HG03097 (cell line): ENCODE results near the gene KDM4E.
"Not testable (repeated sequence)": the region's sequence is repeated elsewhere in the genome, so short reads cannot be mapped to it uniquely, and the experiment has no call there.

Experiments
- ATAC-seq: cut with Tn5 transposase; IDR thresholded peaks from one replicate; pipeline ENCODE4 v1.9.1; 2021; ENCODE audit not compliant: unreplicated experiment, low FRiP score

The KDM4E gene

GRCh38 chr11:95024958-95025357 lies at the start of gene KDM4E:
Gene KDM4E, plus strand, starts transcription at chr11:95025258. Its CDS starts 300 bp downstream, at chr11:95025558.
- ATAC-seq, result no peak

- ATAC-seq, result no peak
These were observed 49.5 kb upstream of the KDM4E start for GRCh38 chr11:94975599-94975998.

- ATAC-seq, result no peak
These were observed 37.7 kb upstream of the KDM4E start for GRCh38 chr11:94987378-94987777.

- ATAC-seq, result no peak
These were observed 36.3 kb upstream of the KDM4E start for GRCh38 chr11:94988748-94989147.

GRCh38 chr11:94993400-94993943 lies 31.6 kb upstream of the KDM4E start:
- no peak for ATAC-seq

GRCh38 chr11:94997437-94997836 lies 27.6 kb upstream of the KDM4E start:
- ATAC-seq, result no peak

GRCh38 chr11:94998285-94998684 lies 26.8 kb upstream of the KDM4E start:
- no peak for ATAC-seq

- no peak for ATAC-seq
These were observed 21.3 kb upstream of the KDM4E start for GRCh38 chr11:95003716-95004115.

GRCh38 chr11:95005642-95006041 lies 19.4 kb upstream of the KDM4E start:
- no peak for ATAC-seq

- no peak for ATAC-seq
These were observed 13.7 kb upstream of the KDM4E start for GRCh38 chr11:95011376-95011775.

- no peak for ATAC-seq
These were observed 10.8 kb upstream of the KDM4E start for GRCh38 chr11:95014184-95014821.

- ATAC-seq, result no peak
These were observed 8.9 kb upstream of the KDM4E start for GRCh38 chr11:95016139-95016538.

- not testable (repeated sequence) for ATAC-seq
These were observed 3.6 kb upstream of the KDM4E start for GRCh38 chr11:95021468-95021867.

GRCh38 chr11:95025594-95025993 lies 536 bp downstream of the KDM4E start:
- not testable (repeated sequence) for ATAC-seq

GRCh38 chr11:95028357-95028756 lies 3.3 kb downstream of the KDM4E start:
- ATAC-seq, result no peak

GRCh38 chr11:95033051-95033450 lies 8.0 kb downstream of the KDM4E start:
- no peak for ATAC-seq

GRCh38 chr11:95035316-95035715 lies 10.3 kb downstream of the KDM4E start:
- no peak for ATAC-seq

GRCh38 chr11:95037356-95038035 lies 12.4 kb downstream of the KDM4E start:
- ATAC-seq, result not testable (repeated sequence)

GRCh38 chr11:95042239-95042638 lies 17.2 kb downstream of the KDM4E start:
- no peak for ATAC-seq

GRCh38 chr11:95042906-95043305 lies 17.8 kb downstream of the KDM4E start:
- ATAC-seq, result no peak

- no peak for ATAC-seq
These were observed 19.0 kb downstream of the KDM4E start for GRCh38 chr11:95044010-95044409.

- ATAC-seq, result no peak
These were observed 20.8 kb downstream of the KDM4E start for GRCh38 chr11:95045812-95046211.
